ENCODE data around the gene PLPP3. TPM values are rescaled to one million over a fixed set of nuclear protein-coding genes. Genes with fewer than 3 reads are reported as not detected.

PLPP3 gene
- total RNA-seq, 1 donor from 2014 or later, result 16.1 TPM

DNA sequence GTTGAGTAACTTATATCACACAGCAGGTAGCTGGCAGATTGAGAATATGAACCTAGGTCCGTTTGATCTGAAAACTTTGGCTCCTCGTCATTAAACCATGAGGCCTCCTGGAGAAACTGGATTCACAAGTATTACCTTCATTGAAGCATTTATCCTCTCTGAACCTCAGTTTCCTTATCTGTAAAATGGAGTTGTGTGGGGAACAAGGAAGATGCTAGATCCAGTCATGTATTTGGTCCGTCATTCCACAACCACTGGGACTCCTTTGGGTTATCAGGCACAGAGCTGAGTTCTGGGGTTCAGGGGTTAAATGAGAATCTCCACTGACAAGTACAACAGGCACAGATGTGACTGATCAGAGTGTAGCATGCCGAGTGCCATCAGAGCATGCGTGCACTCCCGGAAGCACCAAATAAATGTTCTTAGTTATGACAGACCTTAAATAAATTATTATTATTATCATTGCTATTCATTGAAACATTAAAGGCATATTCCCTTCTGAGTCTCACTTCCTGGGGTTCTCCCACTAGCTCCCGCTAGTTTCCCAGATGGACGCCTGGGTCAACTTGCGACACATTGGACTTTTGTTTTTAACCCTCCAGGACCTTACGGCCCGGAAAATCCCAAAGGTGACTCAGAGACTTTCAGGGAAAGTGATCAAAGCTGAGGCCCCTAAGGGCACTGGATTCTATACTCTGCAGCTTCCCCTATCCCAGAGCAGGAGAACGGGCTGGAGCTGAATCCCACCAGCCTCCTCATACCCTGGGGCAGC lies 130.6 kb downstream of the PLPP3 start:
- TF ChIP-seq, protein P1, sequence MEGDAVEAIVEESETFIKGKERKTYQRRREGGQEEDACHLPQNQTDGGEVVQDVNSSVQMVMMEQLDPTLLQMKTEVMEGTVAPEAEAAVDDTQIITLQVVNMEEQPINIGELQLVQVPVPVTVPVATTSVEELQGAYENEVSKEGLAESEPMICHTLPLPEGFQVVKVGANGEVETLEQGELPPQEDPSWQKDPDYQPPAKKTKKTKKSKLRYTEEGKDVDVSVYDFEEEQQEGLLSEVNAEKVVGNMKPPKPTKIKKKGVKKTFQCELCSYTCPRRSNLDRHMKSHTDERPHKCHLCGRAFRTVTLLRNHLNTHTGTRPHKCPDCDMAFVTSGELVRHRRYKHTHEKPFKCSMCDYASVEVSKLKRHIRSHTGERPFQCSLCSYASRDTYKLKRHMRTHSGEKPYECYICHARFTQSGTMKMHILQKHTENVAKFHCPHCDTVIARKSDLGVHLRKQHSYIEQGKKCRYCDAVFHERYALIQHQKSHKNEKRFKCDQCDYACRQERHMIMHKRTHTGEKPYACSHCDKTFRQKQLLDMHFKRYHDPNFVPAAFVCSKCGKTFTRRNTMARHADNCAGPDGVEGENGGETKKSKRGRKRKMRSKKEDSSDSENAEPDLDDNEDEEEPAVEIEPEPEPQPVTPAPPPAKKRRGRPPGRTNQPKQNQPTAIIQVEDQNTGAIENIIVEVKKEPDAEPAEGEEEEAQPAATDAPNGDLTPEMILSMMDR (IDR thresholded peaks at IDR 0.05; ENCODE audit: unreplicated experiment), result no peak
- Mint-ChIP-seq H3K27ac (no peak overlapping the region), H3K36me3 (ENCODE audit: insufficient read depth) (no peaks in the 10 kb centered on the region), H3K4me1 (ENCODE audit: low read depth) (peaks cover 22% of the 10 kb centered on the region), H3K27me3 (peaks cover 3% of the 10 kb centered on the region), H3K4me3 (ENCODE audit: low read depth) (no peak overlapping the region), H3K9me3 (ENCODE audit: low read depth) (no peaks in the 10 kb centered on the region)
- no peak for DNase-seq (ENCODE audit: low spot score, unreplicated experiment)

DNA sequence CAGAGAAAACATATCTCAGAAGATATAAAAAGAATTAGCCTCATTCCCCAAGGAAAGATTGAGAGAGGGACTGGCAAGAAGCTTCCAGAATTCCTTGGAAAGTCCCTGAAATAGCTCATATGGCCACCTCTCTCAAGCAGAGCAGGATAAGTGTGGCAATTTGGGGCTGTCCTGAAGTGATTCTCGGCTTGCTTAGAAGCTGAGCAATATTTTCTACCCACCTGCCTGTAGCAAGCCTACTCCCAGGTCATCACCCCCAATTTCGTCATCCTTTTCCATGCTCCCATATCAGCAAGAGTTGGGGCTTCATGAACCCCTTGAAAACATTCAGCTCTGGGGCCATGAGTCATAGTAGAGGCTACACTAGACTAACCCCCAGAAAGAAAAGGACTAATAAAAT lies 131.5 kb downstream of the PLPP3 start:
- Mint-ChIP-seq H3K4me3 (ENCODE audit: low read depth) (no peak overlapping the region), H3K4me1 (ENCODE audit: low read depth) (peaks cover 17% of the 10 kb centered on the region), H3K27me3 (no peaks in the 10 kb centered on the region), H3K27ac (no peak overlapping the region), H3K9me3 (ENCODE audit: low read depth) (no peaks in the 10 kb centered on the region), H3K36me3 (ENCODE audit: insufficient read depth) (no peaks in the 10 kb centered on the region)
- no peak for DNase-seq (ENCODE audit: low spot score, unreplicated experiment)
- TF ChIP-seq, protein P1 (IDR thresholded peaks at IDR 0.05; ENCODE audit: unreplicated experiment), result no peak

DNA sequence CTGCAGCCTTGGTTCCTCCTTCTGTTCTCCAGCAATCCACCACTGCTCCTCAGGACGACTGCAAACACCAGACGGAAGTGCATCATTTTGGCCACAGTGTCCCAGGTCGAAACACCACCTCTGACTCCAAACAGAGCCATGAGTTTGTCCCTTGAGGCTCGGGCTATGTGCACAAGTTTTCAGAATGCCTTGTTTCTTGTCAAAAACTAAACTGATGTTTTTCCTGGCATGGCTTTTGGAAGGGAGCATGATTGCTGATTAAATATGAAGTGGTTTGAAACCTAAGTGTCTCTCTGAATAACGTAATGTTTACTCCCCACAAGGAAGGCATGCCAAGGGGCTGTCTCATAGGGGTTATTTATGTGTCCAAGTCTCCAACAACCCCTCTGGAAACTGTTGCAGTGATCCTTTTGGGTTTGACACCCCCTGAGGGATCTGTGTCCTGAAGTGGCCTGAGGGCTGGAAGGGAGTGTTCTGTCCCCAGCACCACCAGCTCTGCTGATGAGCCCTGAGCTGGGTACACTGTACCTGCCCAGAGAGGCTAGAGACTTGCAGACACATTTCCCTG lies 132.7 kb downstream of the PLPP3 start:
- H3K9me3 Mint-ChIP-seq (ENCODE audit: low read depth), result no peaks in the 10 kb centered on the region
- TF ChIP-seq, protein P1 (IDR thresholded peaks at IDR 0.05; ENCODE audit: unreplicated experiment), result no peak
- H3K36me3 Mint-ChIP-seq (ENCODE audit: insufficient read depth), result no peaks in the 10 kb centered on the region
- H3K4me3 Mint-ChIP-seq (ENCODE audit: low read depth), result no peak overlapping the region
- no peak for DNase-seq (ENCODE audit: low spot score, unreplicated experiment)
- peaks cover 12% of the 10 kb centered on the region for H3K4me1 Mint-ChIP-seq (ENCODE audit: low read depth)
- H3K27ac Mint-ChIP-seq, result no peak overlapping the region
- no peaks in the 10 kb centered on the region for H3K27me3 Mint-ChIP-seq

GRCh38 chr1:56444960-56445646 lies 134.3 kb downstream of the PLPP3 start:
- peaks cover 3% of the 10 kb centered on the region for H3K4me1 Mint-ChIP-seq (ENCODE audit: low read depth)
- no peaks in the 10 kb centered on the region for H3K27me3 Mint-ChIP-seq
- TF ChIP-seq, protein P1 (IDR thresholded peaks at IDR 0.05; ENCODE audit: unreplicated experiment), result no peak
- H3K9me3 Mint-ChIP-seq (ENCODE audit: low read depth), result no peaks in the 10 kb centered on the region
- H3K36me3 Mint-ChIP-seq (ENCODE audit: insufficient read depth), result no peaks in the 10 kb centered on the region
- H3K4me3 Mint-ChIP-seq (ENCODE audit: low read depth), result no peak overlapping the region
- H3K27ac Mint-ChIP-seq, result no peak overlapping the region
- no peak for DNase-seq (ENCODE audit: low spot score, unreplicated experiment)

Other genes with a start within 250 kb of the PLPP3 start
- gene PRKAA2, start 65.8 kb upstream of the PLPP3 start, total RNA-seq, result 8.6 and 8.9 TPM in 2 replicates
- gene FYB2, start 239.8 kb upstream of the PLPP3 start, total RNA-seq, result 7.6 and 9.6 TPM in 2 replicates